ENCODE measurements around the gene FASTK. TPM values are rescaled to one million over a fixed set of nuclear protein-coding genes. Genes with fewer than 3 reads are reported as not detected.

FASTK gene
- total RNA-seq, 2 donors from 2014 or later = 85.9 to 96.4 TPM

- no peak for DNase-seq (ENCODE audit: low spot score)
- Histone ChIP-seq H3K27me3 (no peaks in the 10 kb centered on the region), H3K4me1 (peaks cover 0 to 34% of the 10 kb centered on the region in 2 donors), H3K36me3 (peaks cover 8% of the 10 kb centered on the region), H3K9me3 (no peaks in the 10 kb centered on the region), H3K27ac (no peak overlapping the region), H3K4me3 (no peak overlapping the region)
- TF ChIP-seq, protein P1, sequence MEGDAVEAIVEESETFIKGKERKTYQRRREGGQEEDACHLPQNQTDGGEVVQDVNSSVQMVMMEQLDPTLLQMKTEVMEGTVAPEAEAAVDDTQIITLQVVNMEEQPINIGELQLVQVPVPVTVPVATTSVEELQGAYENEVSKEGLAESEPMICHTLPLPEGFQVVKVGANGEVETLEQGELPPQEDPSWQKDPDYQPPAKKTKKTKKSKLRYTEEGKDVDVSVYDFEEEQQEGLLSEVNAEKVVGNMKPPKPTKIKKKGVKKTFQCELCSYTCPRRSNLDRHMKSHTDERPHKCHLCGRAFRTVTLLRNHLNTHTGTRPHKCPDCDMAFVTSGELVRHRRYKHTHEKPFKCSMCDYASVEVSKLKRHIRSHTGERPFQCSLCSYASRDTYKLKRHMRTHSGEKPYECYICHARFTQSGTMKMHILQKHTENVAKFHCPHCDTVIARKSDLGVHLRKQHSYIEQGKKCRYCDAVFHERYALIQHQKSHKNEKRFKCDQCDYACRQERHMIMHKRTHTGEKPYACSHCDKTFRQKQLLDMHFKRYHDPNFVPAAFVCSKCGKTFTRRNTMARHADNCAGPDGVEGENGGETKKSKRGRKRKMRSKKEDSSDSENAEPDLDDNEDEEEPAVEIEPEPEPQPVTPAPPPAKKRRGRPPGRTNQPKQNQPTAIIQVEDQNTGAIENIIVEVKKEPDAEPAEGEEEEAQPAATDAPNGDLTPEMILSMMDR (IDR thresholded peaks at IDR 0.05) = no peak
Measured at GRCh38 chr7:151113344-151114150, 32.9 kb upstream of the FASTK start.

DNA sequence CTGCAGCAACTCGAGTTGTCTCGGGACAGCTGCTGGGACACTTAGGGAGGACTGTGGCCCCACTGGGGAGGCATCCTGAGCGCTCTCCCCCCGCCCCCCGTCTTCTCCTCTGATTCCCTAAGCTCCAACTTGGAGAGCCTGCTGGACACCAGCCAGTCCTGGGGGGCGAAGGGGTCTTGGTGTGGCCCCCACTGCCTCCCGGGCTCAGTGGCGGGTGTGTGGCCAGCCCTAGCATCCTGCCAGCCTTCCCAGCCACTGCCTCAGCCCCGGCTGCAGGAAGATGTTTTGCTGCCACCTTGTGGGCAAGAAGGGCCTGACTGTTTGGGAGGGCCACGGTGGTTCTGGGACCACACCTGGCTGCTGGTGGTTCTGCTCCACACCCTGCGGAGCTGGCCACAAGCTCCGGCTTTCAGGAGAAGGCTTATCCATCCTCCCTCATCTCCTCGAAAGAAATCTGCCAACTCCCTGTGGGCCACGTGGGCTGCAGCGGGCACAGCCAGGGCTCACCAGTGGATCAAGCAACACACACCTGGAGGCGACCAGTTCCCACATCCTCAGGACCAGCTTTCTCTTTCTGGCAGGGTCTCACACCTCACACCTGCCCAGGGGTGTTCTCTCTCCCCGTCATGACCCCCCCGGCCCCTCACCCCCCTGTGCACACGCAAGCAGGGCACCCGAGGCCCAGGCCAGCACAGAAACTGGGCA lies 30.5 kb upstream of the FASTK start:
- Histone ChIP-seq H3K4me1 (peaks cover 0 to 33% of the 10 kb centered on the region in 2 donors), H3K4me3 (no peak overlapping the region), H3K36me3 (no peaks in the 10 kb centered on the region), H3K27me3 (no peaks in the 10 kb centered on the region), H3K27ac (no peak overlapping the region), H3K9me3 (no peaks in the 10 kb centered on the region)
- DNase-seq (ENCODE audit: low spot score) = peak; percentile 85
- TF ChIP-seq, protein P1 (IDR thresholded peaks at IDR 0.05) = peak; percentile 87 to 96

GRCh38 chr7:151110236-151110940 lies 29.8 kb upstream of the FASTK start:
- no peaks in the 10 kb centered on the region for H3K36me3 ChIP-seq
- H3K27ac ChIP-seq = peak overlapping the region; percentile 1 to 51
- H3K4me1 ChIP-seq = peaks cover 0 to 26% of the 10 kb centered on the region in 2 donors
- H3K27me3 ChIP-seq = no peaks in the 10 kb centered on the region
- H3K9me3 ChIP-seq = no peaks in the 10 kb centered on the region
- TF ChIP-seq, protein P1 (IDR thresholded peaks at IDR 0.05) = no peak
- no peak overlapping the region for H3K4me3 ChIP-seq
- no peak for DNase-seq (ENCODE audit: low spot score)

DNA sequence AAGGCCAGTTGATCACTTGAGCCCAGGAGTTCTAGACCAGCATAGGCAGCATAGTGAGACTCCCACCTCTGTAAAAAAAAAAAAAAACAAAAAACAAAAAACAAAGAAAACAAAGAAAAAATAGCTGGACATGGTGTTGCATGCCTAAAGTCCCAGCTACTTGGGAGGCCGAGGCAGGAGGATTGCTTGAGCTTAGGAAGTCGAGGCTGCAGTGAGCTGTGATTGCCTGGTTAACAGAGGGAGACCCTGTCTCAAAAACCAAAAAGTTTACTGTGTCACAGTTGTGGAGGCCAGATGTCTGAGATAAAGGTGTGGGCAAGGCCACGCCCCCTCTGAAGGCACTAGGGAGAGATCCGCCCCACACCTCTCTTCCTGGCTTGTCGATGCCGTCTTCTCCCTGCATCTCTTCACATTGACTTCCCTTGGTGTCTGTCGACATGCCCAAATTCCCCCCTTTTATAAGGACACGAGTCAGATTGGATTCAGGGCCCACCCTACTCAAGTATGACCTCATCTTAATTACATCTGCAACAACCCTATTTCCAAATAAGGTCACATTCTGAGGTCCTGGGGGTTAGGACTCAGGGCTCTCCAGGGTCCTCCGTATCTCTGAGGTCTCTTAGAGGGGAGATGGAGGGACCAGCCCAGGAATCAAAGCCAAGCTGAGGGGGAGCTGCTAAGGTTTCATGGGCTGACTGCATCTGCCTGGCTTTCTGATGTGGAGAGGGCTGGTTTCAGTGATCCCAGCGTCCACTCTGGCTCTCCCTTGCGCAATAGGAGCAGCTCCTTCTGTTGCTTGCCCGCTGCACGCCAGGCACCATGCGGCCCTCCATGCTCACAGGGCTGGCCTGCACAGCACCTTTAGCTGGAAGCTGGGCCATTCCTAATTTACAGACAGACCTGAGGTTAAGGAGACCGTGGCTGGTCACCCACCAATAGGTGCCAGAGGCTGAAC lies 28.8 kb upstream of the FASTK start:
- Histone ChIP-seq H3K27ac (peak overlapping the region; percentile 1 to 51), H3K9me3 (no peaks in the 10 kb centered on the region)
- TF ChIP-seq, protein P1 (IDR thresholded peaks at IDR 0.05) = no peak

DNA sequence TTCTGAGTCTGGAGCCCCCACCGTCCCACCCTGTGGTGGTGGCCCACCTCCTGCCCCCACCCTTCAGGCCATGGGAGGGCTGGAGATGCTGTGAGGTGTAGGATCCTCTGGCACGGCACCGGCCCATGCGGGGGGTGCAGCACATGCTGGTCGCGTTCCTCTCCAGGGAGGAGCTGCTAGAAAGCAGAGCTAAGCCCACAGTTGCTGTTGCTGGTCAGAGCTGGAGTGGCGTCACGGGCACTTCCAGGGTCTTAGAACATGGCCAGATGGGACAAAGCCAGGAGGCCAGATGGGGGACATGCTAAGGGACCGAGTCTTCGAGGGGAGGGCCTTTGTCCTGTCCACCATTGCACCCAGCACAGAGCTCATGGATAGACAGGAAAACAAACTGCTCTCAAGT lies 27.3 kb upstream of the FASTK start:
- TF ChIP-seq, protein P1 (IDR thresholded peaks at IDR 0.05) = no peak
- H3K4me1 ChIP-seq = peaks cover 0 to 18% of the 10 kb centered on the region in 2 donors
- peaks cover 4% of the 10 kb centered on the region for H3K36me3 ChIP-seq
- no peak for DNase-seq (ENCODE audit: low spot score)
- no peaks in the 10 kb centered on the region for H3K27me3 ChIP-seq
- no peak overlapping the region for H3K4me3 ChIP-seq
- no peak overlapping the region for H3K27ac ChIP-seq
- no peaks in the 10 kb centered on the region for H3K9me3 ChIP-seq

More for the DNA sequence above, 28.8 kb upstream of the FASTK start:
- peak; percentile 76 for DNase-seq (ENCODE audit: low spot score)
- no peak overlapping the region for H3K4me3 ChIP-seq
- H3K36me3 ChIP-seq = peaks cover 4% of the 10 kb centered on the region
- H3K4me1 ChIP-seq = peaks cover 0 to 25% of the 10 kb centered on the region in 2 donors
- no peaks in the 10 kb centered on the region for H3K27me3 ChIP-seq
